GM12878 (cell line): ENCODE data around the gene ANKRD60. TPM values are rescaled to one million over a fixed set of nuclear protein-coding genes. Genes with fewer than 3 reads are reported as not detected.

Source experiments
- CUX1 ChIP-seq: IDR thresholded peaks from 2 replicates; pipeline ENCODE4 v1.6.1; 2012; ENCODE audit warnings: improper control_type of control experiment, low read depth, low read length; ENCODE audit not compliant: insufficient replicate concordance
- SKIL ChIP-seq: fragments of 450-650 bp; IDR thresholded peaks from 2 replicates; pipeline ENCODE4 v1.6.1; 2017; ENCODE audit warnings: mild to moderate bottlenecking, low read depth, inconsistent platforms; ENCODE audit not compliant: poor library complexity, severe bottlenecking
- SMAD1 ChIP-seq: fragments of 450-650 bp; IDR thresholded peaks from 2 replicates; pipeline ENCODE4 v1.6.1; 2018; ENCODE audit warnings: mild to moderate bottlenecking, low read depth; ENCODE audit not compliant: partially characterized antibody
- SPI1 ChIP-seq: IDR thresholded peaks from 2 replicates; pipeline ENCODE4 v1.6.1; 2011; ENCODE audit warnings: low read depth, mild to moderate bottlenecking, low read length, moderate library complexity, borderline replicate concordance; ENCODE audit not compliant: insufficient read depth
- polyA plus RNA-seq, 11 experiments: library from polyadenylated mRNA; depleted of rRNA in 4 of 11; unstranded in 6 of 11; stranded (reverse) in 5 of 11; fragments of >200 nt; fragmentation: Nextera tagmentation in 4 of 11; fragmentation: Illumina TruSeq in 1 of 11; extraction: Ambion mirVana in 4 of 11; extraction: Trizol in 1 of 11; gene quantifications; 1 replicate in 1 of 11; 2 replicates in 10 of 11; pipeline versions ENCODE4 v1.2.1 to v1.2.3, GENCODE V29; 2011 to 2016; ENCODE audit warnings: inconsistent platforms in 2 of 11, missing spikeins in 2 of 11, low read depth in 1 of 11
- total RNA-seq, 4 experiments: library from RNA; depleted of rRNA in 3 of 4; stranded (reverse); fragments of >200 nt in 3 of 4; fragmentation: Illumina TruSeq in 1 of 4; extraction: Trizol in 1 of 4; gene quantifications; 2 replicates each; pipeline versions ENCODE4 v1.2.1 to v1.2.3, GENCODE V29; 2013 to 2021

ANKRD60 gene
- total and polyA plus RNA-seq, 10 of the 15 experiments (the other 5 are each of a cell fraction or from before 2014, with no cell fraction given), result not detected

GRCh38 chr20:58177799-58178198 lies 50.7 kb downstream of the ANKRD60 start (continued):
- TF ChIP-seq CUX1, result no peak
- TF ChIP-seq SPI1, result no peak
- no peak for TF ChIP-seq SMAD1
- TF ChIP-seq SKIL, result no peak
